A549 (cell line): ENCODE measurements around the gene LCN15.

ENCODE experiments used
- POLR2A ChIP-seq: IDR thresholded peaks from 2 replicates; pipeline ENCODE4 v1.6.1; 2012; ENCODE audit warnings: mild to moderate bottlenecking, low read length
- TF ChIP-seq, protein P1 (sequence below): fragments of >200 bp; sonication (Bioruptor Twin); formaldehyde crosslinking; IDR thresholded peaks from 3 replicates; pipeline ENCODE4 v1.5.1; 2016

DNA sequence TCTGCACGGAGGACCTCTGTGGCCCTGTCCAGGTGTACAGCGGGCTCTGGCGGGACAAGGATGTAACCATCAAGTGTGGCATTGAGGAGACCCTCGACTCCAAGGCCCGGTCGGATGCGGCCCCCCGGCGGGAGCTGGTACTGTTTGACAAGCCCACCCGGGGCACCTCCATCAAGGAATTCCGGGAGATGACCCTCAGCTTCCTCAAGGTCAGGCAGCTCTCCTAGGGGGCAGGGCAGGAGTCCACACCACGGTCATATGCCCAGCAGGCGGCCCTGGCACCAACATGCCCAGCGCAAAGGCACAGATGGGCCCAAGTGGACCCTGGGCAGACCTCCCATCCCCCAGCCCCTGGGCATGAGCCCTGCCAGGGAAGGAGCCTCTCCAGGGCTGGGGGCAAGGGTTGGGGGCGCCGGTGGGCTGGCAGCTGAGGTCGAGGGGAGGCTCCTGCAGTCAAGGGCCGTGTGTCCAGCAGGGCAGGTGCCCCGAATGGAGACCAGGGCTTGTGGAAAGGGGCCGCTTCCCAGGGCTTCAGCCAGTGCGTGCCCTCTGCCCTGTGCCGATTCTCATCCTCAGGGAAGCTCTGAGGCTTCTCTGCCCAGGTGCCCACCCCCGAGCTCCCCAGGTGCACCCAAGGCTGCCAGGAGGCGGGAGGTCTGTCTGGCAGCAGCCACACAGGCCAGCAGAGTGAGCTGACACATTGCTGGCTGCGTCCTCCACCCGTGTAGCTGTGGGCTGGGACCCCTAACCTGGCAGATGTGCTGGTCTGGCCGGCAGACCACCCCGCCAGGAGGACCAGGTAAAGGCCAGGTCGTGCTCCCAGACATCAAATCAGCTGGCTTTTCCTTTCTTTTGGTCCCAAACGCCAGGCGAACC lies 42.0 kb downstream of the LCN15 start:
- no peak for TF ChIP-seq POLR2A
- TF ChIP-seq, protein P1, sequence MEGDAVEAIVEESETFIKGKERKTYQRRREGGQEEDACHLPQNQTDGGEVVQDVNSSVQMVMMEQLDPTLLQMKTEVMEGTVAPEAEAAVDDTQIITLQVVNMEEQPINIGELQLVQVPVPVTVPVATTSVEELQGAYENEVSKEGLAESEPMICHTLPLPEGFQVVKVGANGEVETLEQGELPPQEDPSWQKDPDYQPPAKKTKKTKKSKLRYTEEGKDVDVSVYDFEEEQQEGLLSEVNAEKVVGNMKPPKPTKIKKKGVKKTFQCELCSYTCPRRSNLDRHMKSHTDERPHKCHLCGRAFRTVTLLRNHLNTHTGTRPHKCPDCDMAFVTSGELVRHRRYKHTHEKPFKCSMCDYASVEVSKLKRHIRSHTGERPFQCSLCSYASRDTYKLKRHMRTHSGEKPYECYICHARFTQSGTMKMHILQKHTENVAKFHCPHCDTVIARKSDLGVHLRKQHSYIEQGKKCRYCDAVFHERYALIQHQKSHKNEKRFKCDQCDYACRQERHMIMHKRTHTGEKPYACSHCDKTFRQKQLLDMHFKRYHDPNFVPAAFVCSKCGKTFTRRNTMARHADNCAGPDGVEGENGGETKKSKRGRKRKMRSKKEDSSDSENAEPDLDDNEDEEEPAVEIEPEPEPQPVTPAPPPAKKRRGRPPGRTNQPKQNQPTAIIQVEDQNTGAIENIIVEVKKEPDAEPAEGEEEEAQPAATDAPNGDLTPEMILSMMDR = no peak
